Upper lobe of left lung (tissue), 4 donors: ENCODE data around the gene SERPINA5.

Experiments used
- EP300 ChIP-seq, 4 donors: sonication (generic); formaldehyde crosslinking; IDR thresholded peaks; one replicate each; pipeline ENCODE4 v1.5.1; 2017; ENCODE audit warnings: antibody characterized with exemption in 4 of 4, control low read depth in 2 of 4
- POLR2A ChIP-seq, 4 donors: fragments of 450-650 bp; IDR thresholded peaks; one replicate each; pipeline ENCODE4 v1.5.1; 2016 to 2017; ENCODE audit warnings: antibody characterized with exemption in 4 of 4, mild to moderate bottlenecking in 2 of 4
- POLR2AphosphoS5 ChIP-seq, 2 donors: sonication (generic); formaldehyde crosslinking; IDR thresholded peaks; one replicate each; pipeline ENCODE4 v1.5.1; 2017; ENCODE audit warnings: antibody characterized with exemption in 2 of 2
- TF ChIP-seq, protein P1 (sequence below), 6 experiments: fragments of 450-650 bp in 4 of 6; fragments of 200-600 bp in 2 of 6; sonication (generic) in 2 of 6; IDR thresholded peaks; one replicate each; pipeline ENCODE4 v1.5.1; 2016 to 2019; ENCODE audit warnings: antibody characterized with exemption in 6 of 6

DNA sequence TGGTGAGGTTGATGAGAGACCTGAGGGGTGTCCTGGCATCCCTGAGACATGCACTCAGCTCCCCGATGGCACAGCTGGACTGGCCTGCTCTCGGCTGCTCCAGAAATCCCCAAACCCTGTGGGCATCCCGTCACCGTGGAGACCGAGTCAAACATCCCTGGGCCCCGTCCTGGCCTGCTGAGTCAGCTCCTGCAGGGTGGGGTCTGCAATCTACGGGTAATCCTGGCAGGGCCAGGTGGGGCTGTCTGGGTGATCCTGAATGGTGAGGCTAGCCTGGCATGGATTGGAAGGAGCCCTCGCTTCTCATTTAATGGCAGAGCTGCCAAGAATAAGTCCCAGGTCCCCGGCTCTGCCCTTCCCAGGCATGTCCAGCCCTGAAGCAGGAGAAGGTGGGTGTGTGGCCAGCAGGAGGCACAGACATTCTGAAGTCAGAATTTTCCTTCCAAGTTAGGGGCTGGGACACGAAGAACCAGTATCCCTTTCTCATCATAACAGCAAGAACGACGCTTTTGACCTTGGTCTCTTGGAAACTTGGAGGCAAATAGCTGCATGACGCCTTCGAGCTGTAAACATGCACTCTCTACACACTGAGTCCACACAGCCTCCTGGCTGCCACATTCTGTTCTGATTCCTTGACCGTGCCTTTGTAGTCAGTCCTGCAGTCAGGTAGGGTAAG is 37.6 kb upstream of the SERPINA5 start:
- TF ChIP-seq, protein P1, sequence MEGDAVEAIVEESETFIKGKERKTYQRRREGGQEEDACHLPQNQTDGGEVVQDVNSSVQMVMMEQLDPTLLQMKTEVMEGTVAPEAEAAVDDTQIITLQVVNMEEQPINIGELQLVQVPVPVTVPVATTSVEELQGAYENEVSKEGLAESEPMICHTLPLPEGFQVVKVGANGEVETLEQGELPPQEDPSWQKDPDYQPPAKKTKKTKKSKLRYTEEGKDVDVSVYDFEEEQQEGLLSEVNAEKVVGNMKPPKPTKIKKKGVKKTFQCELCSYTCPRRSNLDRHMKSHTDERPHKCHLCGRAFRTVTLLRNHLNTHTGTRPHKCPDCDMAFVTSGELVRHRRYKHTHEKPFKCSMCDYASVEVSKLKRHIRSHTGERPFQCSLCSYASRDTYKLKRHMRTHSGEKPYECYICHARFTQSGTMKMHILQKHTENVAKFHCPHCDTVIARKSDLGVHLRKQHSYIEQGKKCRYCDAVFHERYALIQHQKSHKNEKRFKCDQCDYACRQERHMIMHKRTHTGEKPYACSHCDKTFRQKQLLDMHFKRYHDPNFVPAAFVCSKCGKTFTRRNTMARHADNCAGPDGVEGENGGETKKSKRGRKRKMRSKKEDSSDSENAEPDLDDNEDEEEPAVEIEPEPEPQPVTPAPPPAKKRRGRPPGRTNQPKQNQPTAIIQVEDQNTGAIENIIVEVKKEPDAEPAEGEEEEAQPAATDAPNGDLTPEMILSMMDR (IDR thresholded peaks at IDR 0.05) = no peak
- TF ChIP-seq POLR2AphosphoS5 (IDR thresholded peaks at IDR 0.05) (no peak), POLR2A (IDR thresholded peaks at IDR 0.05) (no peak), EP300 (IDR thresholded peaks at IDR 0.05) (no peak)
